Kidney (tissue), 22 donors: ENCODE measurements around the gene RHBDF2. TPM values are rescaled to one million over a fixed set of nuclear protein-coding genes. Genes with fewer than 3 reads are reported as not detected.

ENCODE experiments used
- DNase-seq, 5 donors: peaks; one replicate each; pipeline ENCODE4 v3.0.0-alpha.2; 2013 to 2020
- FAIRE-seq: peaks from 2 replicates; lab custom pipeline; 2012; peaks lifted over from hg19 to GRCh38; lab: Jason Lieb, UNC
- H3K27ac ChIP-seq, 2 donors: one replicate each; pipeline ENCODE4 v1.7.0; 2013; ENCODE audit warnings: low read depth in 2 of 2, low read length in 2 of 2, inconsistent platforms in 1 of 2
- H3K27me3 ChIP-seq: one replicate; pipeline ENCODE4 v1.7.1; 2013; ENCODE audit warnings: low read length, inconsistent platforms; ENCODE audit not compliant: control insufficient read depth, insufficient read depth
- H3K36me3 ChIP-seq, 3 donors: one replicate each; pipeline versions ENCODE4 v1.7.0 to v1.7.1; 2013; ENCODE audit warnings: low read length in 3 of 3, control low read depth in 1 of 3, inconsistent platforms in 1 of 3; ENCODE audit not compliant: insufficient read depth in 3 of 3, control insufficient read depth in 2 of 3
- H3K4me1 ChIP-seq, 3 donors: one replicate each; pipeline versions ENCODE4 v1.7.0 to v1.7.1; 2013; ENCODE audit warnings: low read length in 3 of 3, inconsistent platforms in 1 of 3, low read depth in 1 of 3; ENCODE audit not compliant: control insufficient read depth in 2 of 3, insufficient read depth in 2 of 3
- H3K4me3 ChIP-seq, 3 donors: one replicate each; pipeline versions ENCODE4 v1.7.0 to v1.8.1; 2013; ENCODE audit warnings: low read length in 3 of 3, control low read depth in 1 of 3, inconsistent platforms in 1 of 3
- H3K9ac ChIP-seq, 3 donors: one replicate each; pipeline versions ENCODE4 v1.7.0 to v1.7.1; 2013; ENCODE audit warnings: low read length in 3 of 3, control low read depth in 1 of 3, inconsistent platforms in 1 of 3
- H3K9me3 ChIP-seq, 3 donors: one replicate each; pipeline versions ENCODE4 v1.7.0 to v1.7.1; 2013; ENCODE audit warnings: low read length in 3 of 3, control low read depth in 1 of 3, inconsistent platforms in 1 of 3; ENCODE audit not compliant: control insufficient read depth in 2 of 3, insufficient read depth in 1 of 3
- intact Hi-C: fragments of 100-400 bp; cut with DNase I; formaldehyde crosslinking; loops from one replicate; pipeline ENCODE4 v1.11.1; 2022
- long read RNA-seq, 10 donors: library from polyadenylated mRNA in 1 of 10; unstranded in 1 of 10; transcript quantifications; one replicate each; pipeline ENCODE4 v2.0.0 and lab custom pipeline, GENCODE V29; 2021 to 2026
- polyA plus RNA-seq: library from polyadenylated mRNA; stranded (reverse); fragments of 350-450 nt; fragmentation: Illumina TruSeq; extraction: RNeasy Lipid Tissue Mini Kit (QIAGEN cat#74804); gene quantifications from one replicate; pipeline ENCODE4 v1.2.3, GENCODE V29; 2014; ENCODE audit warnings: low read depth, low replicate concordance; ENCODE audit not compliant: insufficient read depth
- total RNA-seq: library from RNA; stranded (reverse); fragmentation: NEBNext Ultra II Directional; extraction: Animal tissue kit (Norgen Biotek cat#: 25700); gene quantifications from one replicate; pipeline ENCODE4 v1.2.1, GENCODE V29; 2021
- TF ChIP-seq, protein P1 (sequence below): IDR thresholded peaks from 3 replicates; pipeline ENCODE4 v1.5.1; 2012; ENCODE audit warnings: mild to moderate bottlenecking, moderate library complexity, borderline replicate concordance; ENCODE audit not compliant: insufficient read depth; ENCODE audit errors: extremely low read depth
- donor health status: control.
- donor health status: control.
- donor health status: control.
- donor health status: control.
- donor health status: control.
- donor health status: DM: yes; HTN: yes; CAD: no.
- donor health status: Normal renal cell carcinoma (clear cell type).

RHBDF2 gene
- total RNA-seq: 58.6 TPM
- 6.8 TPM for polyA plus RNA-seq
- long read RNA-seq, donor 1, partial matches to known transcripts: 0 of 1 reads
- long read RNA-seq, donor 1, other reads (novel, unspliced or antisense): 0 of 1 reads
- long read RNA-seq, donor 2, partial matches to known transcripts: 0 of 1 reads
- long read RNA-seq, donor 2, other reads (novel, unspliced or antisense): 0 of 1 reads
- long read RNA-seq, donor 3, partial matches to known transcripts: 0 of 1 reads
- long read RNA-seq, donor 3, other reads (novel, unspliced or antisense): 0 of 1 reads
- long read RNA-seq, donor 4: 0 reads
- long read RNA-seq, donor 5: 0 reads
- long read RNA-seq, donor 6: 0 reads
- long read RNA-seq, donor 7, partial matches to known transcripts: 36 of 50 reads
- long read RNA-seq, donor 7, other reads (novel, unspliced or antisense): 14 of 50 reads
- long read RNA-seq, donor 8: 0 reads
- long read RNA-seq, donor 9: 0 reads
- long read RNA-seq, donor 10: 0 reads

DNA sequence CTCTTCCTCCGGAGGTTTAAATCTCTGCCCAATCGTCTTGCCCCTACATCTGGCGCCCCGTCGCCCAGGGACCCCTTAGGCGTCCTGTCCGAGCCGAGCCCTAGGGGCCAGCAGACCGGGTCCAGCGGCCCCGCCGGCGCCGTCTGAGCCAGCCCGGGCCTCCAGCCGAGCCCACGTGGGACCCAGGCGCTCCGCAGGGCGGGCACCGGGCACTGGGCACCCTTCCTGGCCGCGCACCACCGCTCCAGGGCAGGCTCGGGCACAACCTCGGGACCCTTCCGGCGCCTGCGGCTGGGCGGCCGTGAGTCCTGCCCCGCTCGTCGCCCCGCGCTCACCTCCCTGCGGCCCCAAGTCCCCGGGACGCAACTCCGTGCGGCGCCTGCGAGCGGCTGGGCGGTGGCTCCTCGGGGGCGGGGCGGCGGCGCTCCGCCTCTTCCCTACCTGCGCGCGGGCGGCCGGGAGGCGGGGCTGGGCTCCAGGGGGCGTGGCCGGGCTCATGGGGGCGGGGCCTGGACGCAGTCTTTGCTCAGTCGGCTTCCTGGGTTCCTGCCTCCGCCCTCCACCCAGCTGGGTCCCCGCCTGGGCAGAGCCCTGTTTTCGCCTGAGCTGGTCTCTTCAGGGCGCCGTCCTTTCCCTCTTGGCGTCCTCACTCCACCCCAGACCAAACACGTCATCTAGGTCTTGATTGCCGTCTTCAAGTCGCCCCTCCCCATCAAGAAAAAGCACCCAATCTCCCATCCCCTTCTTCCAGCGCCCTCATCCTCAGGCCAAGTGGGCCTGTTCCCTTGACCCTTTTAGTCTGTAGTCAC lies at the start of gene RHBDF2:
RHBDF2 (minus strand) TSS at position 406 of the 809 bp plus-strand sequence. CDS start 19,899 bp downstream, outside the sequence.
- intact Hi-C loops: no loop called here
- no peaks in the 10 kb centered on the region for H3K27me3 ChIP-seq
- DNase-seq (peak; percentile 78 to 97 (median 89)), FAIRE-seq (no peak)
- no peaks in the 10 kb centered on the region for H3K9me3 ChIP-seq
- TF ChIP-seq, protein P1, sequence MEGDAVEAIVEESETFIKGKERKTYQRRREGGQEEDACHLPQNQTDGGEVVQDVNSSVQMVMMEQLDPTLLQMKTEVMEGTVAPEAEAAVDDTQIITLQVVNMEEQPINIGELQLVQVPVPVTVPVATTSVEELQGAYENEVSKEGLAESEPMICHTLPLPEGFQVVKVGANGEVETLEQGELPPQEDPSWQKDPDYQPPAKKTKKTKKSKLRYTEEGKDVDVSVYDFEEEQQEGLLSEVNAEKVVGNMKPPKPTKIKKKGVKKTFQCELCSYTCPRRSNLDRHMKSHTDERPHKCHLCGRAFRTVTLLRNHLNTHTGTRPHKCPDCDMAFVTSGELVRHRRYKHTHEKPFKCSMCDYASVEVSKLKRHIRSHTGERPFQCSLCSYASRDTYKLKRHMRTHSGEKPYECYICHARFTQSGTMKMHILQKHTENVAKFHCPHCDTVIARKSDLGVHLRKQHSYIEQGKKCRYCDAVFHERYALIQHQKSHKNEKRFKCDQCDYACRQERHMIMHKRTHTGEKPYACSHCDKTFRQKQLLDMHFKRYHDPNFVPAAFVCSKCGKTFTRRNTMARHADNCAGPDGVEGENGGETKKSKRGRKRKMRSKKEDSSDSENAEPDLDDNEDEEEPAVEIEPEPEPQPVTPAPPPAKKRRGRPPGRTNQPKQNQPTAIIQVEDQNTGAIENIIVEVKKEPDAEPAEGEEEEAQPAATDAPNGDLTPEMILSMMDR: no peak
- H3K27ac ChIP-seq: peak within 1 kb of the TSS; percentile 76 to 83
- H3K4me3 ChIP-seq: peak within 1 kb of the TSS; percentile 49 to 71 (median 54)
- no peaks in the 10 kb centered on the region for H3K36me3 ChIP-seq
- H3K9ac ChIP-seq: peak within 1 kb of the TSS; percentile 10 to 73 (median 67)
- peaks cover 0 to 36% (median 20%) of the 10 kb centered on the region in 3 donors for H3K4me1 ChIP-seq

DNA sequence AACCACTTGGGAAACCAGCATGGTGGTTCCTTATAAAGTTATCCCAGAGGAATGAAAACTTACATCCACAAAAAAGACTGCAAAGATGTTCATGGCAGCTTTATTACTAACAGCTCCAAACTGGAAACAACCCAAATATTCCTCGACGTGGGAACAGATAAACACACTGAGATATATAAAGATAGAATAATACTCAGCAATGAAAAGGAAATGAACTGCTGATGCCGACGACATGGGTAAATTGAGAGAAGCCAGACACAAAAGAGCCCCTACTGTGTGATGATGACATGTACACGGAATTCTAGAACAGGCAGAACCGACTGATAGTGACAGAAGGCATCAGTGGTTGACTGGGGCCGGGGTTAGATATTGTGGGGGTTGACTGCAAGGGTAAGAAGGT lies 48.3 kb upstream of the RHBDF2 start:
- H3K9ac ChIP-seq: no peak overlapping the region
- no peaks in the 10 kb centered on the region for H3K36me3 ChIP-seq
- H3K27me3 ChIP-seq: no peaks in the 10 kb centered on the region
- DNase-seq (peak in 1 of 5 donors; percentile 1), FAIRE-seq (no peak)
- peaks cover 0 to 33% (median 27%) of the 10 kb centered on the region in 3 donors for H3K4me1 ChIP-seq
- H3K4me3 ChIP-seq: no peak overlapping the region
- TF ChIP-seq, protein P1: no peak
- H3K9me3 ChIP-seq: peaks cover 0 to 2% (median 0%) of the 10 kb centered on the region in 3 donors
- intact Hi-C loops: no loop called here
- H3K27ac ChIP-seq: no peak overlapping the region

DNA sequence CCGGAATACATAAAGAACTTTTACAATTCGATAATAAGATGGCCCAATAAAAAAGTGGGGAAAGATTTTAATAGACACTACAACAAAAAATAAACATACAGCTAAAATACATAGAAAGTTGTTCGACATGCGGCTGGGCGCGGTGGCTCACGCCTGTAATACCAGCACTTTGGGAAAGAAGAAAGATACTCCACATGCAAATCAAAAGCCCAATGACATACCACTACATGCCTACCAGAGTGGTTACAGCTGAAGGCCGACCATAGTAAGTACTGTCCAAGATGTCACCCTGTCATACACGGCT lies 47.9 kb upstream of the RHBDF2 start:
- intact Hi-C loops: no loop called here
- no peak overlapping the region for H3K4me3 ChIP-seq
- peaks cover 0 to 33% (median 24%) of the 10 kb centered on the region in 3 donors for H3K4me1 ChIP-seq
- H3K27ac ChIP-seq: no peak overlapping the region
- no peaks in the 10 kb centered on the region for H3K27me3 ChIP-seq
- peaks cover 0 to 2% (median 0%) of the 10 kb centered on the region in 3 donors for H3K9me3 ChIP-seq
- TF ChIP-seq, protein P1: no peak
- DNase-seq: peak in 1 of 5 donors; percentile 8
- no peaks in the 10 kb centered on the region for H3K36me3 ChIP-seq
- FAIRE-seq: no peak
- no peak overlapping the region for H3K9ac ChIP-seq
